HG02610 (cell line): ENCODE measurements around the gene MALAT1.

Experiments
- ATAC-seq: cut with Tn5 transposase; IDR thresholded peaks from one replicate; pipeline ENCODE4 v1.9.1; 2021; ENCODE audit warnings: mild to moderate bottlenecking, moderate library complexity; ENCODE audit not compliant: unreplicated experiment

The MALAT1 gene

GRCh38 chr11:65554842-65555430 lies 56.1 kb downstream of the MALAT1 start:
- no peak for ATAC-seq

GRCh38 chr11:65555693-65556231 lies 56.9 kb downstream of the MALAT1 start:
- no peak for ATAC-seq
